Lower leg skin (tissue), 4 donors: ENCODE results near the gene EPB41. TPM values are rescaled to one million over a fixed set of nuclear protein-coding genes. Genes with fewer than 3 reads are reported as not detected.

Experiments used
- DNase-seq, 2 donors: peaks; one replicate each; pipeline ENCODE4 v3.0.0-alpha.2; 2019; ENCODE audit warnings: low spot score in 2 of 2
- H3K4me3 ChIP-seq: fragments of 200-600 bp; sonication (generic); 2 replicates; pipeline ENCODE4 v1.5.1; 2017; ENCODE audit warnings: mild to moderate bottlenecking, low read depth; ENCODE audit not compliant: poor library complexity, severe bottlenecking
- CTCF ChIP-seq, 3 donors: fragments of 450-650 bp; IDR thresholded peaks; one replicate each; pipeline ENCODE4 v1.5.1; 2016; ENCODE audit warnings: antibody characterized with exemption in 3 of 3, mild to moderate bottlenecking in 3 of 3, moderate library complexity in 2 of 3
- POLR2A ChIP-seq, 2 donors: fragments of 450-650 bp; IDR thresholded peaks; one replicate each; pipeline ENCODE4 v1.6.1; 2016 to 2017; ENCODE audit warnings: antibody characterized with exemption in 2 of 2, mild to moderate bottlenecking in 1 of 2, moderate library complexity in 1 of 2
- WGBS, 2 donors: methylation state at CpG; one replicate each; pipeline ENCODE4 v1.1.5; 2018; 5-methylcytosine and 5-hydroxymethylcytosine counted together
- intact Hi-C: fragments of 100-400 bp; cut with DNase I; formaldehyde crosslinking; loops from one replicate; pipeline ENCODE4 v1.15.0; 2023; ENCODE audit warnings: low total_unique reads
- total RNA-seq, 4 donors: library from RNA; depleted of rRNA; stranded (reverse); fragments of >200 nt; gene quantifications; one replicate each; pipeline ENCODE4 v1.1.0, GENCODE V29; 2016

EPB41 gene
- total RNA-seq, 4 donors from 2014 or later, result 41.1 to 60.2 (median 50.3) TPM

- intact Hi-C loops, result no loop called here
- DNase-seq, result no peak
- TF ChIP-seq POLR2A (IDR thresholded peaks at IDR 0.05) (no peak), CTCF (IDR thresholded peaks at IDR 0.05) (no peak)
- no peak overlapping the region for H3K4me3 ChIP-seq
- 81 to 87% methylated on average over 2 of the region's 2 CpGs for WGBS, 2 donors
Observed at GRCh38 chr1:28966617-28967016, 52.2 kb downstream of the EPB41 start.

- no peak for TF ChIP-seq POLR2A (IDR thresholded peaks at IDR 0.05)
- no peak for TF ChIP-seq CTCF (IDR thresholded peaks at IDR 0.05)
- intact Hi-C loops, result no loop called here
- 74 to 76% methylated on average over 9 of the region's 9 CpGs for WGBS, 2 donors
- no peak overlapping the region for H3K4me3 ChIP-seq
- peak in 1 of 2 donors; percentile 26 for DNase-seq
Observed at GRCh38 chr1:28971980-28972771, 57.8 kb downstream of the EPB41 start.

- H3K4me3 ChIP-seq, result no peak overlapping the region
- intact Hi-C loops, result no loop called here
- WGBS, 2 donors, result 53 to 63% methylated on average over 3 of the region's 3 CpGs
- TF ChIP-seq POLR2A (IDR thresholded peaks at IDR 0.05) (no peak), CTCF (IDR thresholded peaks at IDR 0.05) (no peak)
- DNase-seq, result no peak
Observed at GRCh38 chr1:28973596-28974421, 59.4 kb downstream of the EPB41 start.

- intact Hi-C loops, result no loop called here
- no peak overlapping the region for H3K4me3 ChIP-seq
- 52 to 60% methylated on average over 2 of the region's 2 CpGs for WGBS, 2 donors
- TF ChIP-seq CTCF (IDR thresholded peaks at IDR 0.05) (no peak), POLR2A (IDR thresholded peaks at IDR 0.05) (no peak)
- DNase-seq, result no peak
Observed at GRCh38 chr1:28974432-28974831, 60.1 kb downstream of the EPB41 start.

- DNase-seq, result no peak
- intact Hi-C loops, result no loop called here
- 91 to 97% methylated on average over 2 of the region's 2 CpGs for WGBS, 2 donors
Observed at GRCh38 chr1:28976248-28976647, 61.9 kb downstream of the EPB41 start.

More at GRCh38 chr1:28976248-28976647, 61.9 kb downstream of the EPB41 start:
- TF ChIP-seq CTCF (IDR thresholded peaks at IDR 0.05) (no peak), POLR2A (IDR thresholded peaks at IDR 0.05) (no peak)
- H3K4me3 ChIP-seq, result no peak overlapping the region
